Neural progenitor cell (in vitro differentiated cells): Measurements from ENCODE around the gene TRPM3.

Experiments used
- EZH2phosphoT487 ChIP-seq: fragments of 200-600 bp; sonication (generic); IDR thresholded peaks from 2 replicates; pipeline ENCODE4 v1.6.1; 2017; ENCODE audit warnings: antibody characterized with exemption
- TF ChIP-seq, protein P1 (sequence below): fragments of 200-600 bp; sonication (generic); IDR thresholded peaks from 2 replicates; pipeline ENCODE4 v1.5.1; 2017; ENCODE audit warnings: antibody characterized with exemption, mild to moderate bottlenecking

DNA sequence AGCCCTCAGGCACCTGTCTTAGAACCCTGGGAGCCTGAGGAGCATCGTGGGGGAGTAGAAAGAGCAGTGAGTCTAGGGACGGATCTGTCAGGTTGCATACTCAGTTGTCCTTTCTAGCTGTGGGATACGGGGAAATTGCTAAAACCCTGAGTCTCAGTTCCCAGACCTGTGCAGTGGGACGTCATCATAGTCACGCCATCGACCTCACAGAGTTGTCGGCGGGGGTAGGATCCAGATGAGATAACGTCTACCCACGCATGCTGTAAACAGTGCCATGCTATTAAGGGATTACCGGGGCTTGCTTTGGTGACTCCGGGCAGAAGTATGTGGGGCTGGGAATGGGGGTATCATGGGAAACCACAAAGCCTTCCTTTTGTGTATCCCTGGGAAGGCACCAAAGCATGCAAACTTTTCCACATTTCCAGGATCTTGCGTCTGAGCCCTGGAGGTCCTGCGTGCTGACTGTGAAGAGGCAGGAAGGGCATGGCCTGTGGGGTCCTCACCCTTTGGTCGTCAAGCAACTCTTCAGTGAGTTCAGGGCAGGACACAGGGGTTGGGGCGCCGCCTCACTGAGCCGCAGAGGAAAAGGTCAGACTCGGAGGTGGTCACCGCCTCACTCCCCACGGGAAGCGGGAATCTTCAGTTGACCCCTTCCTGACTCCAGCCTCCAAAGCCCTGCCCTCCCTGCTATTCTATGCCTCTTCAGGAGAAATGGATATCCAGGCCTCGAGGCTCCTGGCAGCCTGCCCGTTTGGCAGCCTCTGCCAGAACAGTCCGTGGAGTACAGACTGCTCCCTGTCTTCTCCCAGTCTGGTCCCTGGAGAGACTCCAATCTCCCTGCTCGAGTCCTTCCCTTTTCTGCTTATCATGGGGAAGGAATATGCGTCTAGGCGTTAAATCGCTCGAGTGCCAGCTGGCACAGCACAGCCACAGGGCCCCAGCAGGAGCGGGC, 520.1 kb downstream of the TRPM3 start:
- TF ChIP-seq, protein P1, sequence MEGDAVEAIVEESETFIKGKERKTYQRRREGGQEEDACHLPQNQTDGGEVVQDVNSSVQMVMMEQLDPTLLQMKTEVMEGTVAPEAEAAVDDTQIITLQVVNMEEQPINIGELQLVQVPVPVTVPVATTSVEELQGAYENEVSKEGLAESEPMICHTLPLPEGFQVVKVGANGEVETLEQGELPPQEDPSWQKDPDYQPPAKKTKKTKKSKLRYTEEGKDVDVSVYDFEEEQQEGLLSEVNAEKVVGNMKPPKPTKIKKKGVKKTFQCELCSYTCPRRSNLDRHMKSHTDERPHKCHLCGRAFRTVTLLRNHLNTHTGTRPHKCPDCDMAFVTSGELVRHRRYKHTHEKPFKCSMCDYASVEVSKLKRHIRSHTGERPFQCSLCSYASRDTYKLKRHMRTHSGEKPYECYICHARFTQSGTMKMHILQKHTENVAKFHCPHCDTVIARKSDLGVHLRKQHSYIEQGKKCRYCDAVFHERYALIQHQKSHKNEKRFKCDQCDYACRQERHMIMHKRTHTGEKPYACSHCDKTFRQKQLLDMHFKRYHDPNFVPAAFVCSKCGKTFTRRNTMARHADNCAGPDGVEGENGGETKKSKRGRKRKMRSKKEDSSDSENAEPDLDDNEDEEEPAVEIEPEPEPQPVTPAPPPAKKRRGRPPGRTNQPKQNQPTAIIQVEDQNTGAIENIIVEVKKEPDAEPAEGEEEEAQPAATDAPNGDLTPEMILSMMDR, result no peak
- TF ChIP-seq EZH2phosphoT487, result no peak
